ENCODE data around the gene ZNF638.

ZNF638 gene

DNA sequence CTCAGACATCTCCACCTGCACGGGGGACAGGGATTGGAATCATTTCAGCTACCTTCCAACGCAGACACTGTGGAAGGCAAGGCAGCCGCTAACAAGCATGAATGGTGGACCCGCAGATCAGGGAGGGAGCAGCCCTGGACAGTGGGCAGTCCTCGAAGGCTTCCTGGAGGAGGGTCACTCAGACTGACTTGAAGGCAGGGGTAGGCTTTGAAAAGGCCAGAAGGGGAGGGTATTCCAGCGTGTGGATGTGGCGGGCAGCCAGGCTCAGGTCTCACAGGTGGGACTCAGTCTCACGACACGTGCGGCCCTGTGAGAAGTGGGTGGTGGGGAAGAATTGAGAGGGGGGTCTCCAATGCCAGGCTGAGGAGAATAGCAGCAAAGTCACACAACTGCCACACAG, 151.7 kb downstream of the ZNF638 start:
- H3K27me3 ChIP-seq (ENCODE audit: insufficient read depth, poor library complexity, severe bottlenecking): no peaks in the 10 kb centered on the region
- TF ChIP-seq, protein P1, sequence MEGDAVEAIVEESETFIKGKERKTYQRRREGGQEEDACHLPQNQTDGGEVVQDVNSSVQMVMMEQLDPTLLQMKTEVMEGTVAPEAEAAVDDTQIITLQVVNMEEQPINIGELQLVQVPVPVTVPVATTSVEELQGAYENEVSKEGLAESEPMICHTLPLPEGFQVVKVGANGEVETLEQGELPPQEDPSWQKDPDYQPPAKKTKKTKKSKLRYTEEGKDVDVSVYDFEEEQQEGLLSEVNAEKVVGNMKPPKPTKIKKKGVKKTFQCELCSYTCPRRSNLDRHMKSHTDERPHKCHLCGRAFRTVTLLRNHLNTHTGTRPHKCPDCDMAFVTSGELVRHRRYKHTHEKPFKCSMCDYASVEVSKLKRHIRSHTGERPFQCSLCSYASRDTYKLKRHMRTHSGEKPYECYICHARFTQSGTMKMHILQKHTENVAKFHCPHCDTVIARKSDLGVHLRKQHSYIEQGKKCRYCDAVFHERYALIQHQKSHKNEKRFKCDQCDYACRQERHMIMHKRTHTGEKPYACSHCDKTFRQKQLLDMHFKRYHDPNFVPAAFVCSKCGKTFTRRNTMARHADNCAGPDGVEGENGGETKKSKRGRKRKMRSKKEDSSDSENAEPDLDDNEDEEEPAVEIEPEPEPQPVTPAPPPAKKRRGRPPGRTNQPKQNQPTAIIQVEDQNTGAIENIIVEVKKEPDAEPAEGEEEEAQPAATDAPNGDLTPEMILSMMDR (IDR thresholded peaks at IDR 0.05; ENCODE audit: poor library complexity, severe bottlenecking): no peak
- H3K36me3 ChIP-seq (ENCODE audit: low read depth): no peaks in the 10 kb centered on the region
- DNase-seq (ENCODE audit: low spot score) (no peak), ATAC-seq (ENCODE audit: low read depth) (no peak)
- no peaks in the 10 kb centered on the region for H3K9me3 ChIP-seq (ENCODE audit: severe bottlenecking)
- H3K4me3 ChIP-seq (ENCODE audit: severe bottlenecking): no peak overlapping the region
- H3K4me1 ChIP-seq (ENCODE audit: insufficient read depth, poor library complexity, severe bottlenecking): no peaks in the 10 kb centered on the region
- H3K27ac ChIP-seq (ENCODE audit: poor library complexity, severe bottlenecking): no peak overlapping the region

DNA sequence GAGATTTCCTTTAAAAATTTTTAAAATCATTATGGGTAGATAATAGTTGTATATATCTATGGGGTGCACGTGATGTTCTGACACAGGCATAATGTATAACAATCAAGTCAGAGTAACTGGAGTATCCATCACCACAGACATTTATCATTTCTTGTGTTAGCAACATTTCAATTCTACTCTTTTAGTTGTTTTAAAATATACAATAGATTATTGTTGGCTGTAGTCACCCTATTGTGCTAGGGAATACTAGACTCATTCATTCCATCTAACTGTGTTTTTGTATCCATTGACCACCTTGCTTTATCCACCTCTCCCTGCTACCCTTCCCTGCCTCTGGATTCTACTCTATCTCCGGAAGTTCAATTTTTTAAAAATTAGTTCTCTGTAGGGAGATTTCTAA, 152.8 kb downstream of the ZNF638 start:
- ATAC-seq (ENCODE audit: low read depth) (no peak), DNase-seq (ENCODE audit: low spot score) (no peak)
- no peaks in the 10 kb centered on the region for H3K4me1 ChIP-seq (ENCODE audit: insufficient read depth, poor library complexity, severe bottlenecking)
- H3K4me3 ChIP-seq (ENCODE audit: severe bottlenecking): no peak overlapping the region
- H3K27ac ChIP-seq (ENCODE audit: poor library complexity, severe bottlenecking): no peak overlapping the region
- H3K9me3 ChIP-seq (ENCODE audit: severe bottlenecking): no peaks in the 10 kb centered on the region
- no peaks in the 10 kb centered on the region for H3K36me3 ChIP-seq (ENCODE audit: low read depth)
- TF ChIP-seq, protein P1 (IDR thresholded peaks at IDR 0.05; ENCODE audit: poor library complexity, severe bottlenecking): no peak
- no peaks in the 10 kb centered on the region for H3K27me3 ChIP-seq (ENCODE audit: insufficient read depth, poor library complexity, severe bottlenecking)

Measured in RWPE2 (cell line).